CD4-positive, alpha-beta T cell treated with Interleukin-1 beta for 1 hour (primary cell): ENCODE measurements around the gene EXOC4.
"Not testable (repeated sequence)": the region's sequence is repeated elsewhere in the genome, so short reads cannot be mapped to it uniquely, and the experiment has no call there.

Experiments used
- DNase-seq, 2 donors: peaks; one replicate each; pipeline ENCODE4 v3.0.0-alpha.2; 2020 to 2022

EXOC4 gene

DNA sequence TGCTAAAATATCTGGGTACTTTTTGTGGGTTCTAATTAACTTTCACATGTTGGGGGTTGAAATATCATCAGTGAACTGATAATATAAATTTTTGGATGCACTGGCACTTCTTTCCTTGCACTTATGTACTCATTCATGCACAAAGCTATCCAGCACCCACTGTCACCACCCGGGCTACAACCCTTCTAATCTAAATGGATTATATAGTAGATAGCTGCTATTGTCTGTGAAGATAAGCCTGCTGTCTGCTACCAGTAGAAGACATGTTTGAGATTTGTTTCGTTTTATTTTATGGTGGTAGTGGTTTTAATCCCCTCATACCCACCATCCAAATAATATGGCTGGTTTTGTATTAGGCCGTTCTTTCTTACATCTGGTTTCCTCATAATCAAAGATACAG is 520.7 kb downstream of the EXOC4 start:
- DNase-seq, result no peak

DNA sequence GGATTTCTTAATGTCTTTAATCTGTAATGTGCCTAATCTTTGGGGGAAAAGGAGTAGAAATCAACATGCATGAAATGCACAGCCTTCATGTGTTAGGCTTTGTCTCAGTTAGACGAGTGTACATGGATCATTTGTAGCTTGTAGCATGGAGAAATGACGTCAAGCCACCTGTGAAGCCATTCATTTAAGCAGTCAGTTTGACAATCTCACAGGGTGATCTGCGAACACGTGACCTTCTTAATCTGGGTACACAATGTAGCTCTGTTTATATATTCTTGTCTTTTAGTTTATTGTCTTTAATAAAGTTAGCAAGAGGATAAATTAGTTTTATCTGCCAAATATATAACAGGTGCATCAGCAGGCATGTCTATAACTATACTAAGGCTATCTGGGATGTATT is 522.3 kb downstream of the EXOC4 start:
- DNase-seq, result no peak

DNA sequence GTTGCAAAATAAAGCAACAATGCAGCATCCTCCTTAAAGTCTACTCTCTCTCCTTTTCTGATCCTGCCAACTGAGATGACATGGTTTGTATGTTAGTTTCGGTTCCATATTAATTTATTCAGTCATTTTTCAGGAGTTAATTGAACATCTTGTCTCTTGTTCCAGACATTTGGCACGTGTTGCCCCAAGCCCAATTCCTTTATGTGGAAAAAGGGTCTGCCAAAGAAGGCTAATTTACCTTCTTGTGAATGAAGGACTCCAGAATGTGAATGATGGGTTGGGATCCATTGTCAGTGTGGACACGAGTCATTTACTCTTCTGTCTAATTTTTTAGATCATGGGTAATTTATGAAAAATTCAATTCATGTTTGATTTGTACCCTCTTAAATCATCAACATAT is 523.4 kb downstream of the EXOC4 start:
- no peak for DNase-seq

DNA sequence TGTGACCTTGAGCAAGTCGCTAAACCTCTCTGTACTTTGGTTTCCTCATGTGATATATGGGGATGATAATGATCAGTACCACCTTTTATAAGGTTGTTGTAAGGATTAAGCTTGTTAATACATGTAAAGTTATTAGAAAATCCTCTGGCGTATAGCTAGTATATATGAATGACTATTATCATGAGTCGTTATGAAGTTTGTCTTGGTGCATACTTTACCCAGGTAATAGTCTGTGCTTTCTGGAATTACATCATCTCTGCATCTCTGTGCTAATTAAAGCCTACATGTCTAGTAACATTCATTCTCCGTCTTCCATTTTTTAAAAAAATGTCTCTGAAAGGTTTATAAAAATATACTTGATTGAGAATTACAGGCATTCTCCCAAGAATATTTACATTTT is 524.8 kb downstream of the EXOC4 start:
- DNase-seq, result no peak

DNA sequence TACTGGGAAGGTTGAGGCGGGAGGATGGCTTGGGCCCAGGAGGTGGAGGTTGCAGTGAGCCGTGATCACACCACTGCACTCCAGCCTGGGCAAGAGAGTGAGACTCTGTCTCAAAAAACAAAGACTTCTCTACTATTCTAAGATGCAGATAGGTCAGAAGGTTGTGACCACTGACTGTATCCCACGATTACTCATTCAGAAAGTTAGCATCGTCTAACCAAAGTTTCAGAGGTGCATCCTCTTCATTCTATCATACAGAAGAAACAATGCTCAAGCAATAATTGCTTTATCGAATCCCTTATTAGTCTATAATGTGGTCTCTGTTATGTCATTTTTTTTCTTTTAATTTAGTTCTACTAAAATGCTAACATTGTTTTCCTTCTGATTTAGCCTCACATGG is 525.6 kb downstream of the EXOC4 start:
- DNase-seq, result no peak

DNA sequence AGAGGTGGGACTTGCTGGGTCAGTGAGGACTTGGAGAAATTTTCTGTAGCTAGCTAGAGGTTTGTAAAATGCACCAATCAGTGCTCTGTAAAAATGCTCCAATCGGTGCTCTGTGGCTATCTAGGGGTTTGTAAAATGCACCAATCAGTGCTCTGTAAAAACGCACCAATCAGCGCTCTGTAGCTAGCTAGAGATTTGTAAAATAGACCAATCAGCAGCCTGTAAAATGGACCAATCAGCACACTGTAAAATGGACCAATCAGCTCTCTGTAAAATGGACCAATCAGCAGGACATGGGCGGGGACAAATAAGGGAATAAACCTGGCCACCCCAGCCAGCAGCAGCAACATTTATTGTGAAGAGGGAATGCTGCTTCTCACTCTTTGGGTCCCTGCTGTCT is 526.7 kb downstream of the EXOC4 start:
- DNase-seq, result not testable (repeated sequence)

DNA sequence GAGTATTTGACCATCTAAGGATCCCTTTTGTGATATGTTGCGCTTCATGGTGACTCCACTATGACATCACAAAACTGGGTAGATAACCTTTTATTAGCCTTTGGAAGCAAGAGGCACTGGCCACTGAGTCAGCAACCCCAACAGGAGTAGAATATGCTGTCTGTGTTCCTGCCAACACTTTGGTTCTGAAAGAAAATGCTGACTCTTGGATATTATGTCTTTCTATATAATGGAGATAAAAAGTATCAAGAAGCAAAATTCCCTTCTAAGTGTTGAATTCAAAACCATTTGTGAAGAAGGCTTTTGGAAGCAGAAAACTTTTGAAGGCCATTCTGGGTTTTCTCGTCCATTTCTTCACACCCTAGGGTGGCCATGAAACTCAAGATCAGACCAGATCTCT is 528.0 kb downstream of the EXOC4 start:
- DNase-seq, result no peak

DNA sequence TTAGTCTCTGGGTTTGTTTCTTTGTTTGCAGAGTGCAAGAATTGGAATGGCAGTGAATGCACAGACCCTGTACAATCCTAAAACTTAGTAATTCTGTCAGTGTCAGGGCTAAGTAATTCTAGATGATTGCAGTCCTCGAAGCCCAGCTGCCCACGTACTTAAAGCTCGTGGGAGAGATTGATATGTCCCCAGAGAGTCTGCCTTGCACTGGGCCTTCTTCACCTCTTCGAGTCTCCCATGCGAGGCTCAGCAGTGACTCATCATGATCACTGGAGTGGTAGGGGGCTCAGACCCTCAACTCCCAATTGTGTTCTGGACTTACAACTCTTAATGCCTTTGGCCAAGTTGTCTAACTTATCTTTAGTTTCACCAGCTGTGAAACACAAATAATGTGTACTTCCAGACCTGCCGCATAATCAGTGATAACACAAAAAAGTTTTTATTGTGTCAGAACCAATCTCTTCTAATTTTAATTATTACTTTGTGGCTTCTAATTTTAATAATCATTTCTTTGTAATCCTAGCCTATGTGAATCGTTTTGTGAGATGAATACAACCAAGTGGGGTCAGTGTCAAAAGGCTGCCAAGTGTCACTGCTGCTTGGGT is 528.7 kb downstream of the EXOC4 start:
- DNase-seq, result no peak

DNA sequence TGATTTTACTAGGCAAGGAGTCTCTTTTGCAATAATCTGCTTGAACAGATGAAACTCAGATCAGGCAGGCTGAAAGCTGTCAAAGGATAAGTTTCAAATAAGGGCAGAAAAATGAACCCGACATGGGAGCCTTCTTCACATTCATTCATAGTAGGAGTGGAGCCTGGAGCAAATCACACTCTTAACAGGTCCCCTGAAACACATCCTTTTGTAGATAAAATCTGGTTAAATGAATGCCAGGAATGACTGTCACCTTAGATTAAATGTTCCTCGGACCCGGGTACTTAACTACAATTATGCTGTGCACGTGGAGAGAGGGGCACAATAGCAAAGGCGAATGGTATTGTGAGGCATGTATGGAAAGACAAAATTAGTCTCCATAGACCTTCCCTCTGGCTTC is 529.6 kb downstream of the EXOC4 start:
- no peak for DNase-seq

DNA sequence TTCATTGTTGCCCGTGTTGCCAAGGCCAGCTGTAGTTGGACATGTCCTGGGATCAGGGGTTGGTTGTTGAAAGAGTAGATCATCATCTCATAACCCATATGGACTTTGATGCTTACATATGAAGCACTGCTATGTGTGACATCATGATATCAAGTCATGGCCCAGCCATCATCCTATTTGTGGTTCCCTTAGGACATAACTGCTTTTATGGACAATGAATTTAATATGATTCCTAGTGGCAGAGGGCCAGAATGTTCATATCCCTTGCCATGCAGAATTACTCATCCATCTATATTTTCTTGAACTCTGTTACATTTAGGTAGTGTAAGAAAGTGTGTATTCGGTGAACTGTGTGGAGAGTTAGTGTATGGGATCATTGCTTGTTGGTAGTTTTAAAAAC is 530.4 kb downstream of the EXOC4 start:
- DNase-seq, result no peak

DNA sequence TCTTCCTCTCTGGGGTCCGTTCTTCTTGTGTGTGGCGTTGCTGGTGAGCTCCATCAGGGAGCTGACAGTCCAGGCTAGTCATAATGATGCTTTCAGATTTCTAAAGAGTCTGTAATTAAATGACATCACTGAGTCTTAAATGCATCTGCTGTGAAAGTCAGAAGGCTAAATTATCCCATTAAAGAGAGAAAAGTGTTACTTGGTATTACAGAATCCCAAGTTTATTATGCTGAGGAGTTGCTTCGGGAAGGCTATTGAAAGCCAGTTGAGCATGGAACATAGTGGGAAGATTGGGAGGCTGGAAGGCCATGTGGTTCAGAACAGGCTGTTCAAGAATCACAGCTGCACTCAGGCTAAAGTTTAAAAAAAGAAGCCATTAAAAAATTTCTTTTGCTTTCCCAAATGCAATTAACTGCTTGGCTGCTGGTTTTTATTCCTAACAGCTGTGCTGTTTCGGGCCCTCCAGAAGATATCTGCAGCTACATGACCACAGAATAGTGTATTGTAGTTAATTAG is 531.7 kb downstream of the EXOC4 start:
- no peak for DNase-seq

DNA sequence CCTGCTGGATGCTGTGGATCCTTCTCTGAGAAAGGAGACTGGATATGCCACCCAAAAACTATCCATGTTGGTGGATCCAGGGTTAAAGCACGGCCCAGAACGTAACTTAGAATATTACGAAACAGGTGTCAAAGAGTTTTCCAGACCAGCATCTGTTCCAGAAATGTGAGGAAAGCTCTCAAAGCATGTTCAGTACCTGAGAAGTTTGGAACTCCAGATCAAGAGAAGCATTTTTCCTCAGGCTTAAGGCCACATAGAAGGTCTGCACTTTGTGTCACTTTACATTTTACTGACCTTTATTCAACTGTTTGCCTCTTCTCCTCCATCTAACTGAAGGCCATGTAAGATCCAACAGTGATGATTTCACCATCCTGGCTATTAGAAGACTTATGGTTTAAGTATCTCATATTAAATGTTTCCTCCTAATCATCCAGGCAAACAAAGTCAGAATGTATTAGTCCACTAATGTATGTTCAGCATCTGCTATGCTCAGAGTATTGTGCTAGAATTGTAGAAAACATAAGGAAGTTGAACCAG is 533.6 kb downstream of the EXOC4 start:
- DNase-seq, result no peak

DNA sequence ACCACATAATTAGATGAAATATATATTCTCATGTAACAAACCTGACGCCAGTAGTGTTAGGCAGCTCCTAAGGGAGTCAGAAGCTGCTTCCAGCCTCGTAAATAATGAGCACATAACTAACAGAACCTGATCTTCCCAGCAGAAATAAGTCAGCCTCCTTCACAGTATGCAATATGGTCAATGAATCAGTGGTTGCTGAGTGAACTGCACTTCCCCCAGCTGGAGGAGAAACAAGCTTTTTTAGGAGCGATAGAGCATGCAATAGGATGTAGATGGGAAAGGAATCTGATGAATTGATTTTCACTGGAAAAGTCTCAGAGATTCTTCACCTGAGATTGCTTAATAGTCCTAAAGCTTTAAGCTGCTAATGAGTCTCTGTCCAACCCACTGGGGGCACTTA is 537.1 kb downstream of the EXOC4 start:
- no peak for DNase-seq

DNA sequence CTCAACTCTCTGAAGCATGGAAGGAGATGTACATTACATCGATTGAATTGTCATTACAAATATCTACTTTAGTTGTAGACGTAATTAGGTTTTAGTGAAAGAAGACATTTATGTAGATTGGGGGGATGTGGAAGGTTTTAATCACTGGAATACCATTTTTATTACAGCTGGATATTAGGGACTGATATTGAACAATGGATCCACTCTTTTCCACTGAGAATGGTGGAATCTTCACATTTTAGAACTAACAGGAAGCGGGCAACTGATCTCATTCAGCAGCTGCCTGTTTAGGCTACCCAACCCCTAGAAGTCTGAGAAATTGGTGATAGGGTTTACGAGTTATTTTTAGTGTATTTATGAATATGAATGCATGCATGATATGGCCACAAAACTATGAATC is 538.0 kb downstream of the EXOC4 start:
- DNase-seq, result no peak

DNA sequence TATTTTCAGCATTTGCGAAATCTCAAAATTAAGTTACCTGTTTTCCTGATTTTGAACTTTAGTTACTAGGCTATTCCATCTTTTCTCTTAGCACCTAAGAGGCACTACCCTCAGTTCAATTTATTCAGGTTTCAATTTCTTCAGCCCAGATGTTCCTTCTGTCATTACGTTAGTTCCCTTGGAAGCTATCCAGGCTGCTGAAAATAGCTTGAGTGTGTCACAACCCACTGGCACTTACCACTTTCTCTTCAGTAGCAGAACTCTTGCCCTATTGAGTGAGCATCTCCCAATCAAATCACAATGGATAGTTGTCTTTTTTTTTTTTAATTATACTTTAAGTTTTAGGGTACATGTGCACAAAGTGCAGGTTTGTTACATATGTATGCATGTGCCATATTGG is 541.6 kb downstream of the EXOC4 start:
- no peak for DNase-seq

DNA sequence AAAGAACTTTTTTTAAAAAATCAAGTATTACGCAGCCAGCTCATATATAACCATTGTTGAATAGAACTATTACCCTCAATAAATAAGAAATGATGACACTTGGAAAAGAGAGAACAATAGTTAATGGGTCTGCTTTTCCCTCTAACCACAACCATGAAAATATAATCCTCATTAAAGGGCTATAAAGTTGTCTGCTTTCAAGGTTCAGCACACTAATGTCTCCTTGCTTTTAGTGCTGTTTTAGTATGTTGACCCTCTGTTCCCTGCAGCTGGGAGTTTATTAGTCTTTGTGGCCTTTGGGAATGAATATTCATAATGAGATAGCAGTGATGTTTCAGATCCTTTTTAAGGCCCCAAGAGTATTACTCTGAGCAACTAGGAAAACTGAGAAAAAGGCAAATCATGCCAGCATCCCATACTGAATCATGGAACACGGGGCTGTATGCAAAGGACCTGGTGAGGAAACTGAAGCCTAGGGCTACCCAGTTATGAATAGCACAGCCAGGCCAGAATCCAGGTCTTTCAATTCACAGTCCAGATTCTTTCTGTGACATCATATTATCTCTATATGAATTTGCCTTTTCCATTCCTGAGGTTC is 542.3 kb downstream of the EXOC4 start:
- no peak for DNase-seq

DNA sequence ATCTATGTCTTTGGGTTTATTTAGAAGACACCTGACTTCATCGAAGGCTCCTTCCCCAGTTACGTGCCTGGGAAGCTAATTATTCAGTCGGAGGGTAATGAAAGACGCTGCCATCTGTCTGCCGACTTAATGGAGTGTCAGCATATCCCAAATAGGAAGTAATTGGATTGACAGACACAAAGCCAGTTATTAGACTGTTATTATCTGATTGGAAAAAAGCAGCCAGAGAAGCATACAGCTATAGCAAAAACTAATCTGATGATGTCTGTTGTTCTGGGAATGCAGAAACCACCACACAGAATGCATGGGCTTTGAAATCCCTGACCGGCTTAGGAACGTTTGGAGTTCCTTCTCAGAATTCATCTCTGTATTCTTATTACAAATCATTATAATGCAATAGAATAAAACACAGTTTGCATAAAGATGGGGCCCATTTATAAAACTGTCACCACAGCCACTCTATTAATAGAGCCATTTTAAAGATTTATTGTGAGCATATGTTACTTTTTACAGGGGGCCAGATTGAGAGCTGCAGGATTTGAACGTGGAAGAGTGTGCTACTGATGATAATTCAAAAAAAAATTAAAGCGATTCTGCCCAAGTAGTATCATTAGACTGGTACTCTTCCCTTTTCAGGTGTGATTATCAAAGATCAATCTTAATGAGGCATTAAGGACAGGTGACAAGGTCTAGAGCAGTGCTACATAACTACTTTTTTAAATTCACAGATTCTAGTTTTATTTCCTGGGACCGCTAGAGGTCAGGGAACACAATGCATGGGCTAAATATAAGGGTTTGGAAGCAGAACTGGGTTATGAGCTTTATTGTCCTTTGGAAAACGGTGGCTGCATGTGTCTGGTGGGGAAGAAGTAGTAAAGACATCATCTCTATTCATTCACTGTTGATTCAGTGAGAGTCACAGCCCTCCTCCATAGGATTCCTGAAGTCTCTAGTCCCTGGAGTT is 544.2 kb downstream of the EXOC4 start:
- no peak for DNase-seq

DNA sequence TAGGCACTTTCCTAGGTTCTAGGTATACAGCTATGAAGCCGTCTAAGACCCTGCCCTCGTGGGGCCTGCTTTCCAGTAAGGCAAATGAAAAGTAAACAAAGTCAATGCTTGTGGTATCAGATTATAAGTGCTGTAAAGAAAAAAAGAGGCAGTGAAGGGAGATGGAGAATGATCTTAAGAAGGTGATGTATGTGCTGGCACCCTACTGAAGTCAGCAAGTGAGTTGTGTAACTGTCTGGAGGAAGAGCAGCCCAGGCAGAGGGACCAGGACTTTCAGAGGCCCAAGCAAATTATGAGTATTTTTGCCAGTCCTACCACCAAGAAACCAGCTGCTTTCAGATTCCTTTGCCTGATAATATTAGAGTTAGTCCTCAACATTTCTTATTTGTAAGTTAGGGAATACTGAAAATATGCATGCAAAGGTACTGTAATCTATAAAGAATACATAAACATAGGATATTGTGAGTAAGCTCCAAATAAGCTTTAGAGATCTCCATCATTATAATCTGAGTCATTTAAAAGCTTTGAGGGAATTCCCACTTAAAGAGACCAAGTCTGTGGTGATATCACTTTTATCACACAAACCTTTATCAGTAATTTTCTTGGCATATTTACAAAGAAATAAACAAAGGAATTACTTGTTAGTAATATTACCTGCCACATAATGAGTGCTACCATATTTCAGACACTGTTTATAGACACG is 545.1 kb downstream of the EXOC4 start:
- DNase-seq, result no peak

DNA sequence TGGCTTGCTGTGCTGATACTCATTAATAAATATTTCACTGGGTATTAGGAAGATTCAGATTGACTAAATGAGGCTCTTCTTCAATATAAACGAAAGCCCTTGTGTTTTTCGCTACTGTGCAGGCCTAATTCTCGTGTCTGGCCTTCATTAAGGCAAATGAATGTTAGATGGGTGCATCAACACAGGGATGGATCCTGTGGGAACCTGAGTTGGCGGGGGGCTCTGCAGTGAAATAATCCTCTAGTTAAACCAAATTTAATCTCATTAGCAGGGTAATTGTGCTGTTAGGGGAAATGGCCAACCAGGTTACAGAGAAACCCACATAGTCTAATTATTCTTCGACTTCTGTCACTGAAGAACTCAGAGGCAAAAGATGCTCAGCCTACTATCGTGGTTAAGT is 548.5 kb downstream of the EXOC4 start:
- no peak for DNase-seq

DNA sequence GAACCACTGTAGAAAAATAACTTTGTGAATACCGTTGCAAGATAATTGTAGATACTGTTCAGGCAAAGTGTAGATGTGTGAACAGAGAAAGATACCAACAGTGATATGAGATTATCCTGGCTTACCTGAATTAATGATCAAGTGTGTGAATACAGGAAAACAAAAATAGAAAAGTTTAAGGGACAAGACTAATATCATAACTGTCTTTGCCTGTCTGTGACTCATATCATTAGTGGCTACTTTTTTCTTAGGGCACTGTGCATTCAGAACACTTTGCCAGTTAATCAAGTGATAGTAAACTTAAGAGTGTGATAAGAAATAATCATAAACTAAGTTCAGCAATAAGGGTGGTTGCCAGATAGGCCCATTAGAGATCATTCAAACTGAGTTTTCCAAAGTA is 551.2 kb downstream of the EXOC4 start:
- DNase-seq, result no peak

DNA sequence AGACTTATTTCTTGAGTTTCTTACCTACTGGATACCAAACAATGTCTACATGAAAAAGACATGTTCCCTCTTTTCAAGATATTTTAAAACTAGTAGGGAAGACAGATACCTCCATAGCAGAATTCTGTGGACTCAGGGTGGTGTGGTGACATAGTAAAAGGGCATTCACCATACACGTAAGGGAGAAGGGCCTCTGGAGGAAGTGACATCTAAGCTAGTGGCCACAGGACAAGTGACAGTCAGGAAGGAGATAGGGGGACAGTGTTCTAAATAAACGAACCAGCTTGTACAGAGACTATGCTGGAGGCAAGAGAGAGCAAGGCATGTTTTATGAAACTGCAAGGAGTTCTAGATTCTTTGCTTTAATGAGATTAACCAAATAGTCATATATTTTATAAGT is 552.5 kb downstream of the EXOC4 start:
- DNase-seq, result no peak

DNA sequence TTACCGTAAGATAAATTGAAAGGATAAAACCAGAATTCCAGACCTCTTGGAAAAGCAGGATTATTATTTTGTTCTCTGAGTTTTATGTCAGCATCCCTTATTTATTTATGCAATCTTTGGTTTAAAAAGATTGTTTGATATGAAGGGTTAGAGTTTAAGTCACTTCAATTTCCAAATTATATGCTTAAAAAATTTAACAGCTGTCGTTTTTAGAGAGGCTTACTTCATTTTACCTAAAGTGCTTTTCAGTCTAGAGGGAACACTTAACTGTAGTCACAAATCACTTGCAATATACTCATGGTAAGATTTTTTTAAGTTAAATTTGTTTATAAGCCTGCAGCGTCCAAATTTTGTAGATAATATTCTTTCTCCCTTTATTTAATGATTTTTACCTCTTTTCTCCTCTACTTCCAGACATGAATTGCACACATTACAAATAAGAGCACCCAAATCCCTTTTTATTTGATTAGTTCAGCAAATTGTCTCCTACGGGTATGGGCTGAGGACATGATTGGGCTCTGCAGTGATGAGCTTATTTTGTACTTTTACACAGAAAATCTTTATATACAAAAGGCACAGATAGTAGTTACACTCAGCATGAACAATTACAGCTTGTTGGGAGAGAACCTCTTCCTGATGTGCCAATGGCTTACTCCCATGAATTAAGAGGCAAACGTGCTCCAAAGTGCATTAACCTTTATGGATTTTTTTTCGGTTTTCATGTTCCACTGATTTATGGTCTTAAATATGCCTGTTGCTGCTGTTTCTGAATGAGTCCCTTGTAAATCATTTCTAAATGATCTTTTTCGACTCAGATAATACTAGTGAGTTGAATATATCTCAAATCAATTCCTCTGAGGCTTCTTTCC is 555.0 kb downstream of the EXOC4 start:
- no peak for DNase-seq
